Measurements from ENCODE around the gene TPX2. TPM values are rescaled to one million over a fixed set of nuclear protein-coding genes. Genes with fewer than 3 reads are reported as not detected.

TPX2 gene
- polyA plus RNA-seq, 2 of the 4 experiments (the other 2 are of a cell fraction) = 92.9 TPM

- TF ChIP-seq BCL3 (IDR thresholded peaks at IDR 0.05) (no peak), HMGXB4 (CRISPR knock-in tag; IDR thresholded peaks at IDR 0.05; ENCODE audit: borderline replicate concordance) (no peak)
- TF ChIP-seq, protein P1, sequence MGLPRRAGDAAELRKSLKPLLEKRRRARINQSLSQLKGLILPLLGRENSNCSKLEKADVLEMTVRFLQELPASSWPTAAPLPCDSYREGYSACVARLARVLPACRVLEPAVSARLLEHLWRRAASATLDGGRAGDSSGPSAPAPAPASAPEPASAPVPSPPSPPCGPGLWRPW (IDR thresholded peaks at IDR 0.05) = no peak
Measured at GRCh38 chr20:31721408-31722256, 17.5 kb upstream of the TPX2 start (continued).

DNA sequence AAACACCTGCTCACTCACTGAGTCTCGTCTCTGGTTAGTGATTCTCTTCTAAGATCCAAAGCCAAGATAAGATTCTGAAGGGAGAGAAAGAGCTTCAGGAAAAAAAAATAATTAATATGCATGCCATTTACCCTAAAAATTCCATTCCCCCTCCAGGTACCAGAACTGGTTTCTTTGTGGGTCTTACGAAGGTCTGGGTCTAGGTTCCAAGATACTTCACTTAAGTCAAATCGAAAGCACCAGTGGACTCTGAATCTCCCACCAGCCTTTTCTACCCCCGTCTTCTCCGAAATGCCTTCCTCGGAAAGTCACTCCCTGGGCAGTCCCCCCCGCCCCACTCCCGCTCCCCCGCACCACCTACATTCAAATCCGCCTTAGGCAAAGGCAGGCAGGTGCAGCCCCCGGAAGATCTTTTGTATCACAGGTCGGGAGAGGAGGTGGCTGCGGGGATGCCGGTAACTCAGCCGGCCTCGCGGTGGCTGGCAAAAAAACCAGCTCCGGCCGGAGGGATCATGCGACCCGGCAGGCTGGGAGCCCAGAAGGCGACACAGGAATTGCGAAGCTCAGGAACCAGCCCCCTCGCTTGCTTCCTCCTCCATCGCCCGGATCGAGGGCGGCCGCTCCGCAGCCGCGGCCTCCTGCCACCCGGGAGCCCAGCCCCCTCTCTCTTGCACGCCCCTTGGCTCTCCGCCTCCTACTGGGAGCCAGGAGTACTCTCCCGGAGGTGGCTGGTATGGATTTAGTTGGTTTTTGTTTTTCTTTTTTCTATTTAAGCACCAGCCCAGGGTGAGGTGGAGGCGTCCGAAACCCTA lies 16.6 kb upstream of the TPX2 start, which contains the start of gene BCL2L1:
Gene BCL2L1 (minus strand): TSS at position 612 of the 812 bp plus-strand sequence. CDS start 650 bp downstream, outside the sequence.
- peak within 1 kb of the TSS; percentile 68 for H3K4me3 ChIP-seq
- ATAC-seq (peak; percentile 67 to 76), FAIRE-seq (no peak), DNase-seq (ENCODE audit: low read depth in 1 of 2, low spot score in 1 of 2) (peak; percentile 71 to 88)
- CTCF ChIA-PET = interaction anchor here (0.9 to 14.7 kb wide), 20 partner anchors 10 to 931 kb away, joined by 3 to 489 read pairs (median 24); partner anchors contain the start of gene COX4I2
- 2% methylated on average over 34 of the region's 38 CpGs for WGBS (ENCODE audit: missing lambda C conversion rate)
- peak within 1 kb of the TSS; percentile 95 to 96 for H3K27ac ChIP-seq
- no peaks in the 10 kb centered on the region for H3K9me3 ChIP-seq
- H3K4me1 ChIP-seq = peaks cover 21% of the 10 kb centered on the region
- peak within 1 kb of the TSS; percentile 80 for H3K4me2 ChIP-seq
- POLR2A ChIA-PET = interaction anchor here (0.6 to 5.5 kb wide), 20 partner anchors 10 to 149 kb away, joined by 3 to 90 read pairs (median 6); partner anchors contain the start of genes ID1 and TPX2
- TF ChIP-seq TFCP2L1 (CRISPR knock-in tag; IDR thresholded peaks at IDR 0.05) = no peak
- TF ChIP-seq CTCF (IDR thresholded peaks at IDR 0.05) = peak; percentile 32; the same call in 1 of the 3 replicates
- TF ChIP-seq MAZ (IDR thresholded peaks at IDR 0.05; ENCODE audit: borderline replicate concordance, low read depth, low read length) = 0 out of 2 replicates have a peak, but pooled peaks have one; percentile 40
- no peak for TF ChIP-seq RNF2 (IDR thresholded peaks at IDR 0.05; ENCODE audit: borderline replicate concordance, low read depth)
- no peak for TF ChIP-seq EHMT2 (IDR thresholded peaks at IDR 0.05; ENCODE audit: low read depth)
- TF ChIP-seq CBX8 (IDR thresholded peaks at IDR 0.05) = no peak
- TF ChIP-seq HEYL (CRISPR knock-in tag; IDR thresholded peaks at IDR 0.05) = no peak
- TF ChIP-seq HOXB13 (CRISPR knock-in tag; IDR thresholded peaks at IDR 0.05; ENCODE audit: low read depth) = 0 out of 2 replicates have a peak, but pooled peaks have one; percentile 16
- TF ChIP-seq NFE2L2 (conservative IDR thresholded peaks at IDR 0.05; ENCODE audit: low read length) = no peak
- TF ChIP-seq RFX5 (IDR thresholded peaks at IDR 0.05) = no peak
- TF ChIP-seq, protein P2, sequence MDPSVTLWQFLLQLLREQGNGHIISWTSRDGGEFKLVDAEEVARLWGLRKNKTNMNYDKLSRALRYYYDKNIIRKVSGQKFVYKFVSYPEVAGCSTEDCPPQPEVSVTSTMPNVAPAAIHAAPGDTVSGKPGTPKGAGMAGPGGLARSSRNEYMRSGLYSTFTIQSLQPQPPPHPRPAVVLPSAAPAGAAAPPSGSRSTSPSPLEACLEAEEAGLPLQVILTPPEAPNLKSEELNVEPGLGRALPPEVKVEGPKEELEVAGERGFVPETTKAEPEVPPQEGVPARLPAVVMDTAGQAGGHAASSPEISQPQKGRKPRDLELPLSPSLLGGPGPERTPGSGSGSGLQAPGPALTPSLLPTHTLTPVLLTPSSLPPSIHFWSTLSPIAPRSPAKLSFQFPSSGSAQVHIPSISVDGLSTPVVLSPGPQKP (IDR thresholded peaks at IDR 0.05; ENCODE audit: low read depth, low read length) = no peak
- TF ChIP-seq RAD21 (conservative IDR thresholded peaks at IDR 0.05 in 1 of 2, IDR thresholded peaks at IDR 0.05 in 1 of 2) = peak; percentile 35 to 51; a peak in 3 of 5 replicates
- no peak for TF ChIP-seq ZC3H11A (IDR thresholded peaks at IDR 0.05)
- no peak for TF ChIP-seq ZNF302 (CRISPR knock-in tag; IDR thresholded peaks at IDR 0.05)
- TF ChIP-seq, protein P1 (IDR thresholded peaks at IDR 0.05) = no peak
- no peak for TF ChIP-seq HDAC2 (IDR thresholded peaks at IDR 0.05)
- no peak for TF ChIP-seq POLR2AphosphoS2 (conservative IDR thresholded peaks at IDR 0.05; ENCODE audit: low read length)
- no peak for TF ChIP-seq FOXS1 (CRISPR knock-in tag; IDR thresholded peaks at IDR 0.05)
- TF ChIP-seq, protein P3, sequence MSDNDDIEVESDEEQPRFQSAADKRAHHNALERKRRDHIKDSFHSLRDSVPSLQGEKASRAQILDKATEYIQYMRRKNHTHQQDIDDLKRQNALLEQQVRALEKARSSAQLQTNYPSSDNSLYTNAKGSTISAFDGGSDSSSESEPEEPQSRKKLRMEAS (IDR thresholded peaks at IDR 0.05) = peak; percentile 38; the same call in 1 of the 2 replicates
- TF ChIP-seq TP53 (CRISPR knock-in tag; IDR thresholded peaks at IDR 0.05) = no peak
- TF ChIP-seq FOSL2 (IDR thresholded peaks at IDR 0.05) = no peak
- TF ChIP-seq FOSL2 (CRISPR knock-in tag; IDR thresholded peaks at IDR 0.05) = no peak
- peak; percentile 46; the same call in 2 of the 3 replicates for TF ChIP-seq SMC3 (IDR thresholded peaks at IDR 0.05)
- no peak for TF ChIP-seq ZFP36 (IDR thresholded peaks at IDR 0.05; ENCODE audit: borderline replicate concordance, partially characterized antibody)
- TF ChIP-seq SREBF2 (IDR thresholded peaks at IDR 0.05) = no peak
- TF ChIP-seq, protein P4, sequence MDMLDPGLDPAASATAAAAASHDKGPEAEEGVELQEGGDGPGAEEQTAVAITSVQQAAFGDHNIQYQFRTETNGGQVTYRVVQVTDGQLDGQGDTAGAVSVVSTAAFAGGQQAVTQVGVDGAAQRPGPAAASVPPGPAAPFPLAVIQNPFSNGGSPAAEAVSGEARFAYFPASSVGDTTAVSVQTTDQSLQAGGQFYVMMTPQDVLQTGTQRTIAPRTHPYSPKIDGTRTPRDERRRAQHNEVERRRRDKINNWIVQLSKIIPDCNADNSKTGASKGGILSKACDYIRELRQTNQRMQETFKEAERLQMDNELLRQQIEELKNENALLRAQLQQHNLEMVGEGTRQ (IDR thresholded peaks at IDR 0.05) = no peak
